Measurements from ENCODE around the gene ZNF319. TPM values are rescaled to one million over a fixed set of nuclear protein-coding genes. Genes with fewer than 3 reads are reported as not detected.

The ZNF319 gene
- total and polyA plus RNA-seq, 4 donors = 0.64 to 3.4 (median 2.6) TPM

DNA sequence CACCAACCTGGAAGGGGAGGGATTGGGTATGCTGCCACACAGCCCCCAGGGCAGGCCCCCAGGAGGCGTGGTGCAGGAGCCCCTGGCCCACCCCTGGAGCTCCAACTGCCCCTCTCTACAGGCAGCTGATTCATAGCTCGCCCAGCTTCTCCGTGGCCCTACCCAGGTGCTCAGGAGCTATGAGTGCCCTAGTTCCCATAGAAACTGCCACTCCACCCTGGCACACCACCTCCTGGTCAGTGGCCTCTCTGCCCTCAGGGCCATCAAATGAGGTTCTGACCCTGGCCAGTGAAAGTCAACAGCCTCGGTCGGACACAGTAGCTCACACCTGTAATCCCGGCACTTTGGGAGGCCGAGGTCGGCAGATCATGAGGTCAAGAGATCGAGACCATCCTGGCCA is 47.6 kb downstream of the ZNF319 start:
- no peaks in the 10 kb centered on the region for H3K4me1 ChIP-seq (ENCODE audit: control insufficient read depth in 4 of 4, insufficient read depth in 4 of 4, low read length in 3 of 4)
- DNase-seq (ENCODE audit: low spot score) = no peak
- H3K27me3 ChIP-seq (ENCODE audit: control insufficient read depth in 4 of 4, insufficient read depth in 4 of 4, low read length in 3 of 4) = no peaks in the 10 kb centered on the region
- H3K9me3 ChIP-seq (ENCODE audit: control insufficient read depth in 4 of 4, low read length in 3 of 4) = no peaks in the 10 kb centered on the region
- H3K36me3 ChIP-seq (ENCODE audit: control insufficient read depth in 4 of 4, insufficient read depth in 3 of 4, low read depth in 1 of 4, low read length in 3 of 4) = no peaks in the 10 kb centered on the region
- H3K4me3 ChIP-seq (ENCODE audit: low read depth in 1 of 3, low read length in 3 of 3) = no peak overlapping the region
- no peak for TF ChIP-seq NR2F2 (IDR thresholded peaks at IDR 0.05)
- no peak for TF ChIP-seq MAX (IDR thresholded peaks at IDR 0.05)
- TF ChIP-seq ZBTB33 (IDR thresholded peaks at IDR 0.05) = no peak
- no peak for TF ChIP-seq TAF1 (conservative IDR thresholded peaks at IDR 0.05)
- TF ChIP-seq FOXA1 (IDR thresholded peaks at IDR 0.05) = no peak
- TF ChIP-seq, protein P1, sequence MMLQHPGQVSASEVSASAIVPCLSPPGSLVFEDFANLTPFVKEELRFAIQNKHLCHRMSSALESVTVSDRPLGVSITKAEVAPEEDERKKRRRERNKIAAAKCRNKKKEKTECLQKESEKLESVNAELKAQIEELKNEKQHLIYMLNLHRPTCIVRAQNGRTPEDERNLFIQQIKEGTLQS (IDR thresholded peaks at IDR 0.05) = no peak
- peak; percentile 30 to 46 for TF ChIP-seq HNF4A (conservative IDR thresholded peaks at IDR 0.05)
- no peak for TF ChIP-seq JUND (IDR thresholded peaks at IDR 0.05)
- TF ChIP-seq RAD21 (IDR thresholded peaks at IDR 0.05) = no peak
- no peak for TF ChIP-seq EGR1 (IDR thresholded peaks at IDR 0.05; ENCODE audit: low read depth in 2 of 2)
- TF ChIP-seq RXRA (IDR thresholded peaks at IDR 0.05) = peak; percentile 70
- H3K9ac ChIP-seq (ENCODE audit: low read depth in 1 of 2, low read length in 2 of 2) = no peak overlapping the region
- H3K27ac ChIP-seq (ENCODE audit: low read depth in 1 of 2, low read length in 2 of 2) = no peak overlapping the region
- 48% methylated on average over 9 of the region's 9 CpGs for WGBS

GRCh38 chr16:57951204-57951960 is 49.1 kb downstream of the ZNF319 start:
- no peaks in the 10 kb centered on the region for H3K9me3 ChIP-seq (ENCODE audit: control insufficient read depth in 4 of 4, low read length in 3 of 4)
- H3K27me3 ChIP-seq (ENCODE audit: control insufficient read depth in 4 of 4, insufficient read depth in 4 of 4, low read length in 3 of 4) = no peaks in the 10 kb centered on the region
- DNase-seq (ENCODE audit: low spot score) = no peak
- no peak for TF ChIP-seq FOXA1 (IDR thresholded peaks at IDR 0.05)
- TF ChIP-seq YY1 (IDR thresholded peaks at IDR 0.05) = no peak
- TF ChIP-seq RXRA (IDR thresholded peaks at IDR 0.05) = no peak
- no peak for TF ChIP-seq HNF4G (IDR thresholded peaks at IDR 0.05)
- no peak for TF ChIP-seq NR2F2 (IDR thresholded peaks at IDR 0.05)
- TF ChIP-seq MAX (IDR thresholded peaks at IDR 0.05) = no peak
- no peak for TF ChIP-seq ZBTB33 (IDR thresholded peaks at IDR 0.05)
- no peak for TF ChIP-seq HNF4A (conservative IDR thresholded peaks at IDR 0.05)
- no peak overlapping the region for H3K4me3 ChIP-seq (ENCODE audit: low read depth in 1 of 3, low read length in 3 of 3)
- no peak overlapping the region for H3K9ac ChIP-seq (ENCODE audit: low read depth in 1 of 2, low read length in 2 of 2)
- H3K4me1 ChIP-seq (ENCODE audit: control insufficient read depth in 4 of 4, insufficient read depth in 4 of 4, low read length in 3 of 4) = no peaks in the 10 kb centered on the region
- H3K36me3 ChIP-seq (ENCODE audit: control insufficient read depth in 4 of 4, insufficient read depth in 3 of 4, low read depth in 1 of 4, low read length in 3 of 4) = no peaks in the 10 kb centered on the region
- WGBS = 90% methylated on average over 7 of the region's 7 CpGs
- H3K27ac ChIP-seq (ENCODE audit: low read depth in 1 of 2, low read length in 2 of 2) = no peak overlapping the region
